Stimulated activated effector memory CD8-positive, alpha-beta T cell treated with anti-CD3 and anti-CD28 coated beads, Interleukin-12 subunit alpha, Interleukin-12 subunit beta, amount 100 ng/mL, for 72 hours (primary cell): ENCODE data around the gene ANKRD2.
"Not testable (repeated sequence)": the region's sequence is repeated elsewhere in the genome, so short reads cannot be mapped to it uniquely, and the experiment has no call there.

Experiments
- ATAC-seq: fragments of 150-1000 bp; cut with Tn5 transposase; 2 replicates; pipeline ENCODE4 v1.10.0; 2021
- DNase-seq, 2 donors: peaks; one replicate each; pipeline ENCODE4 v3.0.0; 2021 to 2022; ENCODE audit warnings: low spot score in 2 of 2
- H3K27ac Mint-ChIP-seq: one replicate; pipeline ENCODE4 v1.8.0; 2022; ENCODE audit warnings: mild to moderate bottlenecking, mixed read lengths
- H3K36me3 Mint-ChIP-seq: one replicate; pipeline ENCODE4 v1.8.0; 2022; ENCODE audit warnings: mild to moderate bottlenecking, mixed read lengths
- H3K4me1 Mint-ChIP-seq: one replicate; pipeline ENCODE4 v1.8.0; 2022; ENCODE audit warnings: mixed read lengths
- H3K4me3 Mint-ChIP-seq: one replicate; pipeline ENCODE4 v1.8.0; 2022; ENCODE audit warnings: mild to moderate bottlenecking, mixed read lengths
- H3K9me3 Mint-ChIP-seq: one replicate; pipeline ENCODE4 v1.8.0; 2022; ENCODE audit warnings: mixed read lengths

ANKRD2 gene

DNA sequence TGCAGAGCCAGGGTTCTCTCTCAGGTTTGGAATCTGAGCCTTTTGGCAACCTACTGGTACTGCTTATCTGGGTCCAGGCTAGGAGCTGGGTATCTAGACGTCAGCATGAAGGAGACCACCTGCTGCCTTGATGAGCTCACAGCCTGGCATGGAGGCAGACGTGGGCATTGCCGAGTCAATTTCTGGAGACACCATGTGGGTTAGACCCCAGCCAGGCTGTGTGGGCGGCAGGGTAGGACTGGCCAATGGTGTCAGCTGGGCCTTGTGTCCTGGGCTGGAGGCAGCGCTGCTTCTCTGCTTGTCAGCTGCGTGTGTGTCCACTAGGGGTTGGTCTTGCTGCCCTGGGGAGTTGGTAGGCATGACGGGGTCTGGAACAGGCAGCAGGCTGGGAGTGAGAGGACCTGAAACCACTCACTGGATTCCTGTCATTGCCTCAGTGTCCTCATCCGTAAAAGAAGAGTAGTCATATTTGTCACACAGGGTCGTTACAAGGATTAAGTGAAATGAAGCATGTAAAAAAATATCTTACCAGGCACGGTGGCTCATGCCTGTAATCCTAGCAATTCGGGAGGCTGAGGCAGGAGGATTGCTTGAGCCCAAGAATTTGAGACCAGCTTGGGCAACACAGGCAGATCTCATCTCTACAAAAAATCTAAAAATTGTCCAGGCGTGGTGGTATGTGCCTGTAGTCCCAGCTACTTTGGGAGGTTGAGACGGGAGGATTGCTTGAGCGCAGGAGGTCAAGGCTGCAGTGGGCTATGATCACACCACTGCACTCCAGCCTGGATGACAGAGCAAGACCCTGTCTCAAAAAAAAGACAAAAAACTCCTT is 31.7 kb upstream of the ANKRD2 start:
- Mint-ChIP-seq H3K27ac (no peak overlapping the region), H3K36me3 (no peaks in the 10 kb centered on the region), H3K4me1 (peaks cover 21% of the 10 kb centered on the region)

DNA sequence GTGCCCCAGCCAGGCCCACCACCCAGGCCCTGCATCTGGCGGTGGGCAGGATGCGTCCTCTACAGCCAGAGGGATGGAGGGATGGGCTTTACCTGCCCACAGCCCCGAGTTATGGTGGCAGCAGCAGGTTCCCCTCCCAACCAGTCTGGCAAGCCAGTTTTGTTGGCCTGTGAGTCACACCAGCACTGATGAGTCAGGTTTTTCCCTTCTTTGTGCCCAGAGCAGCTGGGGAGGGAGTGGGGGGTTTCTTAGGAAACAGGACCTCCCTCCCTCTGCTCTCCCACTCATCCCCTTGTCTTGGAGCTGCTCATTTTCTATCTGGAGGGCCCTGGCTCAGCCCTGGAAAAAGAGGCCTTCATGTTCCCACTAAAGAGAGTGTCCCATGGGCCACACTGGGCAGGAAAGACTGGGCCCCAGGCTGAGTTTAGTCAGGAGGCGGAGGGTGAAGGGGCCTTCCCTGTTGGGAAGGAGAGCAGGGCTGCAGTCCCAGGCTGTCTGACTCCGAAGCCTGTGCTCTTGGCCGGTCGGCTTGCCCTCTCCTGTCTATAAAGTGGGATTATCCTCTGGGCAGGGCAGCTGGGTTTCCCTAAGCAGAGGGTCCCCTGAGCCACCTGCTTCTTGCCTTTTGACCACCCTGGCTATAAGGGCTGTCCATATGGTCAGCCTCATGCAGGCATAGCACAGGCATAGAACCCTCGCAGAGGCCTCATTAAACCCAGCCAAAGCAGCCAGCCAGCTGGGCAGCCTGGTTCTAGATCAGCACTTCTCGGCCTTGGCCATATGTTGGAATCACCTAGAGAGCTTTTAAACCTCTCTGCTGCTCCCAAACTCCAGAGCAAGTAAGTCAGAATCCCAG is 30.2 kb upstream of the ANKRD2 start:
- ATAC-seq (peak; percentile 62), DNase-seq (peak; percentile 10 to 60)
- Mint-ChIP-seq H3K27ac (peak overlapping the region; percentile 86), H3K9me3 (no peaks in the 10 kb centered on the region), H3K4me3 (peak overlapping the region; percentile 30), H3K4me1 (peaks cover 26% of the 10 kb centered on the region), H3K36me3 (no peaks in the 10 kb centered on the region)

More for the DNA sequence above, 31.7 kb upstream of the ANKRD2 start:
- no peak for ATAC-seq
- no peak for DNase-seq
- no peak overlapping the region for H3K4me3 Mint-ChIP-seq
- H3K9me3 Mint-ChIP-seq = no peaks in the 10 kb centered on the region

DNA sequence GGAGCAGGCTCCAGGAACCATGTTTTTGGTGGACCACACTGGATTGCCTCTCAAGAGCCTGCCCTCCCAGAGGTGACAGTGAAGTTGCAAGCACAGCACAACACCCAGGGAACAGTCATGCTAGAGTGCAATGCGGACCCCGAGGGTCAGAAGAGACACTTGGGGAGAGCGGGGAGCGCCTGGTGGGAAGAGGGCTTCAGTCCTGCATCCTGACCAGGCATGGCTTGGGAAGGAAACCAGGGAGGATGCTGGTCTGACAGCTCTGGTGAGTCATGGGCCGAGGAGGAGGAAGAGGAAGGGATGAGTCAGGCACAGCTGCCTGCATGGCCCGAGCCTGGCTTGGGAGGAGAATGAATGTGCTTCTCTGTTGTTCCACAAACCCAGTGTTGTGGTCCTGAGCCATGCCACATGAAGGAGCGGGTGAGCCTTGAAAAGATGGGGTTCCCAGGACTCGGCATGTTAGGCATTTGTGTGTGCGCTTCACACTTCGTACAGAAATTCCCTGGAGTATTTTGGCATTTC is 29.5 kb upstream of the ANKRD2 start:
- H3K9me3 Mint-ChIP-seq = no peaks in the 10 kb centered on the region
- no peaks in the 10 kb centered on the region for H3K36me3 Mint-ChIP-seq
- peak overlapping the region; percentile 30 for H3K4me3 Mint-ChIP-seq
- peak; percentile 30 to 70 for DNase-seq
- H3K4me1 Mint-ChIP-seq = peaks cover 26% of the 10 kb centered on the region
- peak; percentile 91 for ATAC-seq
- peak overlapping the region; percentile 86 for H3K27ac Mint-ChIP-seq

DNA sequence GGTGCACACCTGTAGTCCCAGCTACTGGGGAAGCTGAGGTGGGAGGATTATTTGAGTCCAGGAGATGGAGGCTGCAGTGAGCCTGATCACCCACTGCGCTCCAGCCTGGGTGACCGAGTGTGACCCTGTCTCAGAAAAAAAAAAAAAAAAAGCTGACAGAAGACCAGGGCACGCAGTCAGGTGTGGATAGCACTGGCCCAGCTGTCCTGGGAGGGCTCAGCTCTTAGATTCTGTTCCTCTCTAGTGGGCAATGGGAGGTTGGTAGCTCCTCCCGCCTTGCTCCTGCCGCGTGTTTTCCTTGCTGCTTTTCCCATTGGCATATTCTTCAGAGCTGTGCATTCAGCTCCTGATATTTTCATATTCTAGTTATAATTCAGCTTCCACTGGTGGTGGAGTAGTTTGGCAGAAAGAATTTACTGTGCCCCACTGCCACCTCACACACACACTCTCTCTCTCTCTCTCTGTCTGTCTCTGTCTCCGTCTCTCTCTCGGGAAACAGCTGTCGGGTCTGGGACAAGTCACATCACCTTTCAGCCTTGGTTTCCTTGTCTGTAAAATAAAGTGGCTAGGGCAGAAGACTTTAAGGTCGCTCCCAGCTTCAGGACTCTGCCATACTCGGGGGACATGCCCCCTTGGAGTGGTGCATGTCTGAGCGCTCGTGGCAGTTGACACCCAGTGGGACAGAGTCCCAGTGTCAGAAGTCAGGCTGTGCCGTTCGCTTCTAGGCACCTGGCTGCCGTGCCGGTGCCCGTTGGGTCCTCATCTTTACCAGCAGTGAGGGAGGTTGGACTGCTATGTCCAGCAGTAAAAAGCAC is 25.9 kb upstream of the ANKRD2 start:
- no peak for DNase-seq
- Mint-ChIP-seq H3K4me1 (peaks cover 26% of the 10 kb centered on the region), H3K4me3 (no peak overlapping the region), H3K9me3 (no peaks in the 10 kb centered on the region), H3K36me3 (no peaks in the 10 kb centered on the region), H3K27ac (no peak overlapping the region)
- ATAC-seq = no peak

DNA sequence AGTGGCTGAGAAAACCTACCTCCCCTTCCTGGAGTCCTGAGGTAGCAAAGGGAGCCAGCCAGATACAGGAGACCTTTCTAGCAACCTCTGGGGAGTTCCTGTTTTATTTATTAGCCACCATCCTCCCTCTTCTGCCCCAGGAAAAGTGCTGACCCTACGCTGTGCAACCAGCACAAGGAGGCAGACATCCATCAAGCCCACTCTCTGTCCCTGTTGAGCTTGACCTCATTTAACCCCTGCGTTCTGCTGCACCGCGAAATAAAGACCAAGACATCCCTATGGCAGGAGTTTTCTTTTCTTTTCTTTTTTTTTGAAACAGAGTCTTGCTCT is 25.3 kb upstream of the ANKRD2 start:
- DNase-seq = no peak
- ATAC-seq = no peak
- no peaks in the 10 kb centered on the region for H3K9me3 Mint-ChIP-seq
- no peak overlapping the region for H3K4me3 Mint-ChIP-seq
- H3K27ac Mint-ChIP-seq = no peak overlapping the region
- no peaks in the 10 kb centered on the region for H3K36me3 Mint-ChIP-seq
- peaks cover 22% of the 10 kb centered on the region for H3K4me1 Mint-ChIP-seq

DNA sequence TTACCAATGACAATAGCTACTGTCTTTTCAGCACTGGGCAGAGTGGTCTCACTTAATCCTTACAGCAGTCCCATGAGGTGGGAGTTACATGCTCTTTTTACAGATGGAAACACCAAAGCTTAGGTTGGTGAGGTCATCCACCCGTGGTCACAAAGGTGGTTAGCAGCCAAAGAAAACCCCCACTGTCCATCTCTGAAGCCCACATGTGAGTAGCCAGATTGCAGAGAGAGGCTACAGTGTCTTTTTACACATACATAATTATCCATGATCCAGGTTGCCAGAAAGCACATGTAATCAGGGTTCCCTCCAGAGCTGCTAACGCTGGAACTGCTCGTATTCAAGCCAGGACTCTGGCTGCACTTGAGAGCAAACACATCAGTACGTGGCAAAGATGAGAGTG is 24.6 kb upstream of the ANKRD2 start:
- Mint-ChIP-seq H3K36me3 (no peaks in the 10 kb centered on the region), H3K4me1 (peaks cover 14% of the 10 kb centered on the region), H3K27ac (no peak overlapping the region), H3K4me3 (no peak overlapping the region), H3K9me3 (no peaks in the 10 kb centered on the region)
- ATAC-seq (no peak), DNase-seq (no peak)

DNA sequence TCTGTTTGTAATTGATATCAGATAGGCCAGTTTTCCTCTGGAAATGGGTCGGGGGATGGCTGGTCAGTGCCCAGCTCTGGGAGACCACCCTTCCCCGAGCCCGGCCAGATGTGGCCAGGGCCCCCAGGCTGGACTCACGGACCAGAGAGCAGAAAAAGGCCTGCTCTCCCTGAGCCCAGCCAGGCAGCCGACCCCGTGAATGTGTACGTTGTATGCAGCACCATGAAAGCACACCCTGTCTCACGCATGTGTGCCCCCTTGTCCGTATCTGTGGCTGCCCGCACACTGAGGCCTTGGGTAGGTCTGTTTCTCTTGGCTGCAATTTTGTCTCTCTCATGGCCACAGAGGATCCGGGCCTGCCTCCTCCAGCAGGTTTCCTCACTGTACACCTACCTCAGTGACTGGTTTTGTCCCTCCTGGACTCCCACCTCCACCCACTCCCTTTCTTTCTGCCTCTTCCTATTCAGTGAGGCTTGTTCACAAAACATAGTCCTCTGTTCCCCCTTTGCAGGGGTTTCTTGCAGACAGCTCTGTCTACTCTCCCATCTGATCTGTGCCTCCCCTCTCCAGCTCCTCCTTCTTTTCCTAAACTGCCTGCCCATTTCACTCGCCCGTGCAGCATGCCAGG is 23.6 kb upstream of the ANKRD2 start:
- no peak for ATAC-seq
- H3K9me3 Mint-ChIP-seq = no peaks in the 10 kb centered on the region
- no peak overlapping the region for H3K4me3 Mint-ChIP-seq
- peaks cover 10% of the 10 kb centered on the region for H3K4me1 Mint-ChIP-seq
- H3K36me3 Mint-ChIP-seq = no peaks in the 10 kb centered on the region
- DNase-seq = no peak
- H3K27ac Mint-ChIP-seq = peak overlapping the region; percentile 29

DNA sequence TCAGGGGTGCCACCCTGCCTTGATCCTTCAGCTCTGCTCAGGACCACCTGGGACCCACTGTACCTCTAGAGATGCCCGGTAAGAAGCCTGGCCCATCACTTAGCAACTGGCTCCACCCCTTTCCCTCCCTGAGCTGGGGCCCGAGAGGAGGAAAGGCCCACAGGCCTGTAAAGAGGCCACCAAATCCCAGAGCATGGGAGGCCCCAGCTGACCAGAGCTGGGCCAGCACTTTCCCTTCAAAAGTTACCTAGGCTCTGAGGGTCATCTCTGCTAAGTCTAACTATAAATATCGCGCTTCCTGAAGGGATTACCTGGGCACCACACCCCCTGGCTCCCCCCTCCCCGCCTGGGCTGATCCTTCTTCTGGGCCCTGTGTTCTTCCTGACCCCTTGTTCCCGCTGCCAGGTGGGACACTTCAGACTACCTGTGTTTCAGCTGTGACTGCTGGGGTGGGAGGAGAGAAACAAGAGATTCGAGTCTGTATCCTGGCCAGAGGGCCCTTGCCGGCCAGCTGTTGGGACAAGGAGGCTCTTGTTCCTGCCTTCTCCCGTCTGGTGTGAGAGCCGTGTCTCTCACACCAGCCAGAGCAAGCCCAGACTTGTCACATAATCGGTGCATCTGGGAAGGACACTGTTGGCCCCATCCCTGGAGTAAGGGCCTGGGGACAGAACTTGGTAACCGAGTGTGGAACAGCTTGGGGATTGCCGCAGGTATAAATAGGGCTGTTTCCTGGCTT is 22.8 kb upstream of the ANKRD2 start:
- ATAC-seq = no peak
- Mint-ChIP-seq H3K36me3 (no peaks in the 10 kb centered on the region), H3K4me3 (no peak overlapping the region), H3K27ac (peak overlapping the region; percentile 29), H3K9me3 (no peaks in the 10 kb centered on the region), H3K4me1 (peaks cover 10% of the 10 kb centered on the region)
- DNase-seq = no peak

DNA sequence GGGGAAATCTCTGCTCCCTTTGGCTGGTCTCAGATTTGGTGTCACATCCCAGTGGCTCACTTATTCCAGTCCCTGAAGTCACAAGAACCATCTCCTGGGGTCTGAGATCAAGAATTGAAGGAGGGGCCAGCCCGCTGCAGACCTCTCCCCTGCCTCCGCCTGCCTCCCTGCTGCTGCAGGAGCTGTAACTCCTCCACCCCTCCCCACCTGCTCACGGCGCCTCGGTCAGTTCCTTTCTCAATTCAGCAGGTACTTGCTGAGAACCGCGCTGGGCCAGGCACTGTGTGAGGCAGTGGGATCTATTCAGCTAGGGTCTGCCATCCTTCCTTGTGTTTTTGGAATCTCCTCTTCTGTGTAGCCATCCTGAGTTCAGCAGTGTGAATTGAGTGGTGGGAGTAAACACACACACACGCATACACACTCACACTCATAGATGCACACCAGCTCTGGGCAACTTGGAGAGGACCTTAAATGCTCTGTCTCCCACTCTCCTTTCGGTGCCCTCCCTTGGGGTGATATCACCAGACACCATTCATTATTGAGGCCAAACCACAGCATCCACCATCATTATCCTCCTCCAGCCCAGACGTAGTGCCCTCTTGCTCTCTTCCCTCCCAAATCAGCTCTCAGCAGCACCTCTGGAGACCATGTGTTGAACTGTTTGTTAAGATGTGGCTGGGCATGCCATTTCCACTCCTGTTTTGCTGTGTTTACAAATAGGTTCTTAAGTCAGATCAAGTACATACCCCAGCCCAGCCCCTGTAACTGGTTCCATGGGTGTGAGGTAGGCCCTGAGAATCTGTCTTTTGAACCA is 22.0 kb upstream of the ANKRD2 start:
- Mint-ChIP-seq H3K27ac (peak overlapping the region; percentile 43), H3K4me3 (no peak overlapping the region), H3K9me3 (no peaks in the 10 kb centered on the region), H3K36me3 (no peaks in the 10 kb centered on the region), H3K4me1 (peaks cover 10% of the 10 kb centered on the region)
- ATAC-seq = no peak
- no peak for DNase-seq

DNA sequence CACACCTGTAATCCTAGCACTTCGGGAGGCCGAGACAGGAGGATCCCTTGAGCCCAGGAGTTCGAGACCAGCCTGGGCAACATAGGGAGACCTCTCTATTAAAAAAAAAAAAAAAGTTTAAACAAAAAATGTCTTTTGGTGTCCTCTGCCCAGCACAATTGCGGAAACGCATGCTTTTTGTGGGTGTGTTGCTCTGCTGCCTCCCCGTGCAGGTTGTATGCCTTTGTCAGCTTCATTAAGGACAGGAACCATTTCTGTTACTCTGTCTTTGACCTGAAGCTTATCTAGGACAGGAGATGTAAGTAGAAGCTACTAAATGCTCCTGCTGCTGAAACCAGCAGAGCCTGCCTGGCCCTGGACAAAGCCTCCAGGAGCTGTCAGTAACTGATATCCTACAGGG is 21.3 kb upstream of the ANKRD2 start:
- no peak for DNase-seq
- no peak for ATAC-seq
- Mint-ChIP-seq H3K9me3 (no peaks in the 10 kb centered on the region), H3K4me3 (no peak overlapping the region), H3K27ac (peak overlapping the region; percentile 43), H3K36me3 (no peaks in the 10 kb centered on the region), H3K4me1 (peaks cover 10% of the 10 kb centered on the region)

DNA sequence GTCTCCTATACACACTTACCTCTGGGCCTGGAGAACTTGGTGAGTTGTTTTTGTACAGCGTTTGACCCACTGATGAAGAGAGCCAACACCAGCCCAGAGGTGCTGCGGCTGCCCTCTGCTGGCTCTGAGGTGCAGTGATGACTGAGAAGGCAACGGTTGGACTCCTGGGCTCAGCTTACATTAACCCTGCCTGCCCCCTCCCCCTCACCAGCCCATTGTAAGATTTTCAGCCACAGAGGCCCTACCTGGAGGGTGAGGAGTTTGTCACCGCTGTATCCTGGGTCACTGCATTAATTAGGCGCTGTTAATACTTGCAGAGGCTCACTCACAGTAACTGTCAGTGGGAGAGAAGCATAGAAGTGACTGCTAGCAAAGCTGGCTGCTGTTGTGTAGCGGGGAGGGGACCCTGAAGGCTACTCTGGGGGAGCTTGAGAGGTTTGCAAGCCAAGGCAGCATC is 19.0 kb upstream of the ANKRD2 start:
- Mint-ChIP-seq H3K9me3 (no peaks in the 10 kb centered on the region), H3K4me3 (no peak overlapping the region), H3K27ac (no peak overlapping the region), H3K4me1 (peaks cover 5% of the 10 kb centered on the region), H3K36me3 (no peaks in the 10 kb centered on the region)
- ATAC-seq = peak; percentile 95
- DNase-seq = peak; percentile 45 to 70

DNA sequence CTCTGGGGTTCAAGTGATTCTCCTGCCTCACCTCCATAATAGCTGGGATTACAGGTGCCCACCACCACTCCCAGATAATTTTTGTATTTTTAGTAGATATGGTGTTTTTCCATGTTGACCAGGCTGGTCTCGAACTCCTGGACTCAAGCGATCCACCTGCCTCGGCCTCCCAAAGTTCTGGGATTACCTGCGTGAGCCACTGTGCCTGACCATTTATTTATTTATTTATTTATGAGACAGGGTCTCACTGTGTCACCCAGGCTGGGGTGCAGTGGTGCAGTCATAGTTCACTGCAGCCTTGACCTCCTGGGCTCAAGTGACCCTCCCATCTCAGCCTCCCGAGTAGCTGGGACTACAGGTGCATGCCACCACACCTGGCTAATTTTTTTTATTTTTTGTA is 18.2 kb upstream of the ANKRD2 start:
- H3K36me3 Mint-ChIP-seq, H3K4me1 Mint-ChIP-seq, H3K9me3 Mint-ChIP-seq, H3K4me3 Mint-ChIP-seq, ATAC-seq, DNase-seq, H3K27ac Mint-ChIP-seq: not testable (repeated sequence)

DNA sequence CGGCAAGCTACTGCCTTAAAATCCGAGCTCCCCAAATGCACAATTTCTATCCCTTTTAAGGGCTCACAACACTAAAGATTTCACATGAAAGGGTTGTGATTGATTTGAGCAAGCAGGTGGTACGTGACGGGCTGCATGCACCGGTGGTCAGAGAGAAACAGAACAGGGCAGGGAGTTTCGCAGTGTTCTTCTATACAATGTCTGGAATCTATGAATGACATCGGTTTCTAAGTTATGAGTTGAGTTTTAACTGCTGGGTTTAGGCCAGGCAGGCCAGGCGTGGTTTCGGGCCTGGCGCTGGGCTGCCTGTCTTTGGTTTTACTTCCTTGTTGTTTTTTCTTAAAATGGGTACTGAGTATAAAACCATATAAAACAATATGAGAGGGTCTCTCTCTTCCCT is 17.0 kb upstream of the ANKRD2 start:
- not testable (repeated sequence) for H3K4me1 Mint-ChIP-seq, H3K9me3 Mint-ChIP-seq, ATAC-seq, H3K4me3 Mint-ChIP-seq, H3K27ac Mint-ChIP-seq, H3K36me3 Mint-ChIP-seq, DNase-seq
